Stimulated activated CD8-positive, alpha-beta memory T cell treated with anti-CD3 and anti-CD28 coated beads, Interleukin-7, amount 100 ng/mL, for 48 hours (primary cell): ENCODE data around the gene KCNQ1.

ENCODE experiments used
- DNase-seq, 2 donors: peaks; one replicate each; pipeline ENCODE4 v3.0.0-alpha.2; 2020; ENCODE audit warnings: low read depth in 1 of 2; ENCODE audit errors: extremely low read depth in 1 of 2

KCNQ1 gene

GRCh38 chr11:2521733-2522630 is 77.2 kb downstream of the KCNQ1 start:
- DNase-seq, result no peak

DNA sequence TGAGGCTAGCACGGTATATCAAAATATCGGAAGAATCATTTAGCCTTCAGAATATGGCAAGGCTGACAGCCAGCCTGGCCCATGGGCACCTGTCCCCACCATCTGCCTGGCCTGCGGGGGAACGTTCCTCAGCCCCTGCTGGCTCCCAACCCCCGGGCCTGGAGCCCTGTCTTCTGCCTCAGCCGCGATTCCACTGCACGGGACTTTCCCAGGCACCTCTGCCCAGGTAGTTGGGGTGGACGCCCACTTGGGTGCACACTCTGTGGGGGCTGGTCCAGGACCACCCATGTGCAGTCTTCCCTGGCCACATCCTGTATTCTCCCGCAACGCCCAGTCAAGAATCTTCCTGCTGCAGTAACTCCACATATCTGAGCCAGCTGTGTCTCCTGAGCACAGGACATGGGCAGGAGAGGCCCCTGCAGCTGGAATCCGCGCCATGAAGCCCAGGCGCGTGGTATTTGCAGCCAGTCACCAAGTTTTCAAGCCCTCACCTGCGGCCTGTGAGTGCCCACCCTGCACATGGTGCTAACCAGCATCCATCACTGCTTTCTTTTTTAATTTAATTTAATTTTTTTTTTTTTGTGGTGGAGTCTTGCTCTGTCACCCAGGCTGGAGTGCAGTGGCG is 77.9 kb downstream of the KCNQ1 start:
- no peak for DNase-seq

- DNase-seq, result no peak
These were observed 79.1 kb downstream of the KCNQ1 start for GRCh38 chr11:2523821-2524391.

- no peak for DNase-seq
These were observed 79.8 kb downstream of the KCNQ1 start for GRCh38 chr11:2524446-2525165.

- no peak for DNase-seq
These were observed 80.5 kb downstream of the KCNQ1 start for GRCh38 chr11:2525166-2525861.

DNA sequence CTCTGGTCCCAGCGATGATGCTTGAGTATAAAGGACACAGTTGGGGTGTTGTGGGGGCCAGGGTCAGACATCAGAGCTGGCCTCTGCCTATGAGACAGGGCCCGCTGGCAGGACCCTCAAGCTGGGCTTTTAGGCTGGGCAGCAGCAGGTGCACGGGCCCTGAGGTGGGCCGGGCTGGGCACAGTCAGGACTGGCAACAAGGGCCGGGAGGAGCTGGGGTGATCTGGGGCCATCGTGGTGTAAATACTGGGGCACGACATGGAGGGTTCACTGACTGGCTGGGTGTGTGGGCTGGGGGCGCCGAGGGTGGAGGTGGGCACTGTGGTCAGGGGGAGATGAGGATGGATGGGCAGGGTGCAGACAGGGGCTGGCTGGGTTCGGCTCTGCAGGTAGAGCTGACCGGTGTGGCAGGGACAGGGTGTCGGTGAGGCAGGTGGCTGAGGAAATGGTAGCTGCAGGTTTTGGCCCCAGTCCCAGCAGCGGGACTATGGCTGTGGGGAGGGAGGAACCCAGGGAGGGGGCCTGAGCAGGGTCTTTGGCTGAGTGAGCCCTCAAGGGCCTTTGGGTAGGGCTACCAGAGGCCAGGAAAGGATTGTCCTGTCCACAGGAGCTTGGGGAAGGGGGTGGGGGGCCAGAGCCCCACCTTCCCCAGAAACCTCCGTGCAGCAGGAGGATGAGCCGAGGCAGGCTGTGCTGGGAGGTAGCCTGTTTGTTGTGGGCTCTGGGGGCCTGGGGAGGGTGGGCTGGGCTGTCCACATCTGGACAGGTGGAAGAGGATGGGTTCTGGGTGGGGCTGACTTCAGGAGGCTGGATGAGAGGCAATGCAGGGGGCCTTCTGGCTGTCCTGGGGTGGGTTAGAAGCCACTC is 81.4 kb downstream of the KCNQ1 start:
- no peak for DNase-seq

- DNase-seq, result no peak
These were observed 82.1 kb downstream of the KCNQ1 start for GRCh38 chr11:2526808-2527381.

GRCh38 chr11:2527621-2528291 is 82.9 kb downstream of the KCNQ1 start:
- DNase-seq, result no peak

DNA sequence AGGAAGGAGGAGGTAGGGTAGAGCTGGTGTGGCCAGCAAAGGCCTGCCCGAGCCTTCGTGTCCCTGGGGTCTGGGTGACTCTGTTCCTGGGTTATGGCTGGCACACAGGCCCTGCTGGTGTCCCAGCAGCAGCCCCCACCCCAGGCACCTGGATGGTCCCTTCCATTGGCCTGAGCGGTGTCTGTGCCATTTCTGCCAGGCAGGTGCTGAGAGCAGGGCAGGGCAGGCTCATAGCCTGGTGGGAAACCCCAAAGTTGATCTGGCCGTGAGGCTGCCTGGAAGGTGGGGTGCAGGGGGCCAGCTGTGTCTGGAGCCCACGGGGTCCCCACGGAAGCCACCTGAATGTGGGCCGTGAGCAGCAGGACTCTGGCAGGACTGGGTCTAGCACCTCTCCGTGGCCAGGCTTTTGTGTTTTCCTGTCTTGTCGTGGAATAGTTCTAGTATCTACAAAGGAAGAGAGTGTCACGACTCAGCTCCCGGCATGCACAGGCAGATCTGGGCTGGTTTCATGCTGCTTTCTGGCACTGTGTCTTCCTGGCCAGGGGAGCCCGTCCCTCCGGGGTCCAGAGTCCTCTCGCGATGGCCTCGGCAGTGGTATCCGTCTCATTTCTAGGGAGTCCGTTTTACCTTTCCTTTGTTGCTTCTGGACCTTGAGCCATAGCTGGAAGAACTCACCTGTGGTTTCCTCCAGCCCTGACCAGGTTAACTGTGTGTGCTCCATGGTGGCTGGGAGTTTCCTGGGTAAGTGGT is 83.7 kb downstream of the KCNQ1 start:
- DNase-seq, result no peak

- DNase-seq, result no peak
These were observed 84.4 kb downstream of the KCNQ1 start for GRCh38 chr11:2529173-2529572.

DNA sequence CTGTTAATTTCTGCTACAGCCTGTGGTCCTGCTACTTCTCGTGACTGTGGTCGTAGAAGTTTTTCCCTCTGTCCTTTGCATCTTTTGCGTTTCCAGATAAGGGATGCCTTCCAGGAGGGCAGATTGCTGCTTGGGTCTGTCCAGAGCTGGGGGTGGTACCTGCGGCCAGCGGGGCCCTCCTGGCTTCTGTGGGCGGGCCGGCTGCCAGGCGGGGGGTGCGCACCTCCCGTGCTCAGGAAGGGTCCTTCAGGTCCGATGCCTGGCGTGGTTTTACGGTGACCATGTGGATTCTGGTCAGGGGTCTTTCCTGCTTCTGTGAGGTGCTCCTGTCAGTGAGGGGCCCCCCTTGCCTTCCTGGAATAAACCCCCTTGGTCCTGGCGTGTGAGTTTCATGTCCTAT is 84.8 kb downstream of the KCNQ1 start:
- no peak for DNase-seq

- no peak for DNase-seq
These were observed 85.5 kb downstream of the KCNQ1 start for GRCh38 chr11:2530131-2530854.

DNA sequence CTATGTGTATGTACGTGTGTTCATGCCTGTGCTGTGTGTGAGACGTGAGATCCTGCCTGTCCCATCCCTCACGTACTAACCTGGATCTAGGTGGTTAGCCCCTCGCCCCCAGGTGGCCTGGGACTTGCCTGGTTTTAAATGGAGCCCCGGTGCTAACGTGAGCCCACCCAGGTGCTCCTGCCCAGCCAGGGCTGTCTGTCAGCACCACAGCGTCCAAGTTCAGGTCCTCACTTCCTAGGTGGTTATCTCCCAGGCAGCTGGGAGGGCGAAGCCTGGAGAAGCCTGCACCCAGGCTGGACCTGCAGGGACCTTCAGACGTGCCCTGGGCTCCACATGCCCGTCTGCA is 86.0 kb downstream of the KCNQ1 start:
- DNase-seq, result no peak

DNA sequence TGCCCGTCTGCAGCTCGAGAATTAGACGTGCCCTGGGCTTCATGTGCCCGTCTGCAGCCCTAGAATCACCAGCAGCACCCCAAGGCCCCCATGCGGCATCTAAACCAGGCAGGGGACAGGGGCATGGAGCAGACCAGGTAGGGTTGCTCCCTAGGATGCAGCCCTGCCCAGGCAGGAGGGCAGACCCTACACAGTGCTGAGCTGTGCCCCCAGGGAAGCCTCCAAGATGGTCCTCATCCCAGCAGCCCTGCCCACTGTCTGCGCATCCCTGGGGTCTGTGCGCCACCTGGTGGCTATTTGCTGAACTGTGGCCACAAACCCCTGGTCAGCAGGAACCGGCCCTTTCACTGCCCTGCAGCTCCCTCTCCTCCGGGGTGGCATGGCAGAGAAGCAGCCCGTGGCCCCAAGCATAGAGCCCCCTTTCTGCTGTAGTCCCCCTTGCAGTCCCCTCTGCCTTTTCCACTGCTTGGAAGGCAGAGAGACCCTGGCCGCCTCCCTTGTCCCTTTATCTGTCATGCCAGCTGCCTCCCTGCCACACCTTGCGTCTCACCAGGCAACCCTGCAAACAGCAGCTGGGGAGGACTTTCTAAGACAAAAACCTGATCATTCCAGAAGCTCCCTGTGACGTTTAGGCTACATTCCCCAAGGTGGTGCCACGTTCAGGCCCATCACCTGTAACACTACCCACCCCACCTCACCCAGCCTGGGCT is 86.6 kb downstream of the KCNQ1 start:
- DNase-seq, result peak; percentile 18 to 30

- DNase-seq, result no peak
These were observed 87.3 kb downstream of the KCNQ1 start for GRCh38 chr11:2531987-2532703.
